ENCODE data around the gene STK32B.

DNA sequence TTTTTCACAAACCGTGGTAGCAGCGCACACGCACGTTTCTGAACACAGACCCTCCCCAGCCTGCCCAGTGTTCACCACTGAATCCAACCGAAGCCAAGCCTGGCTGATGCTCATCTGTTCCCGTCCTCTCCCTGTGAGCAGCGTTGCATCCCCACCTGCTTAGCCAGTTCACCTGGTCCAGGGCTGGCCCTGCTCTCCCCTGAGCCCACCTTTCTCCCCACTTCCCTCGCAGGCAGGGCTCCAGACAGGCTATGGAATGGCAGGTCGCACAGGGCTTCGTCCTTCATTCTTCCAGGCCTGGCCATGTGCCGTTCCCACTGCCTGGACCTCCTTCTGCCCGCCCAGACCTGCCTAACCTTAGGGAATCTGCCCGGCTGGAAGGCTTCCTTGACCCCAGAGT, 410.2 kb downstream of the STK32B start:
- TF ChIP-seq, protein P1, sequence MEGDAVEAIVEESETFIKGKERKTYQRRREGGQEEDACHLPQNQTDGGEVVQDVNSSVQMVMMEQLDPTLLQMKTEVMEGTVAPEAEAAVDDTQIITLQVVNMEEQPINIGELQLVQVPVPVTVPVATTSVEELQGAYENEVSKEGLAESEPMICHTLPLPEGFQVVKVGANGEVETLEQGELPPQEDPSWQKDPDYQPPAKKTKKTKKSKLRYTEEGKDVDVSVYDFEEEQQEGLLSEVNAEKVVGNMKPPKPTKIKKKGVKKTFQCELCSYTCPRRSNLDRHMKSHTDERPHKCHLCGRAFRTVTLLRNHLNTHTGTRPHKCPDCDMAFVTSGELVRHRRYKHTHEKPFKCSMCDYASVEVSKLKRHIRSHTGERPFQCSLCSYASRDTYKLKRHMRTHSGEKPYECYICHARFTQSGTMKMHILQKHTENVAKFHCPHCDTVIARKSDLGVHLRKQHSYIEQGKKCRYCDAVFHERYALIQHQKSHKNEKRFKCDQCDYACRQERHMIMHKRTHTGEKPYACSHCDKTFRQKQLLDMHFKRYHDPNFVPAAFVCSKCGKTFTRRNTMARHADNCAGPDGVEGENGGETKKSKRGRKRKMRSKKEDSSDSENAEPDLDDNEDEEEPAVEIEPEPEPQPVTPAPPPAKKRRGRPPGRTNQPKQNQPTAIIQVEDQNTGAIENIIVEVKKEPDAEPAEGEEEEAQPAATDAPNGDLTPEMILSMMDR (IDR thresholded peaks at IDR 0.05): no peak
- TF ChIP-seq POLR2A (IDR thresholded peaks at IDR 0.05): no peak

Measured in heart left ventricle (tissue), 13 donors.